Activated CD4-positive, alpha-beta T cell treated with anti-CD3 and anti-CD28 coated beads, Interleukin-2, amount 50 U/mL, for 24 hours (primary cell): Measurements from ENCODE around the gene EVPL.
"Not testable (repeated sequence)": the region's sequence is repeated elsewhere in the genome, so short reads cannot be mapped to it uniquely, and the experiment has no call there.

Experiments used
- DNase-seq, 2 donors: peaks; one replicate each; pipeline ENCODE4 v3.0.0-alpha.2; 2020; ENCODE audit warnings: low read depth in 1 of 2, low spot score in 1 of 2

EVPL gene

DNA sequence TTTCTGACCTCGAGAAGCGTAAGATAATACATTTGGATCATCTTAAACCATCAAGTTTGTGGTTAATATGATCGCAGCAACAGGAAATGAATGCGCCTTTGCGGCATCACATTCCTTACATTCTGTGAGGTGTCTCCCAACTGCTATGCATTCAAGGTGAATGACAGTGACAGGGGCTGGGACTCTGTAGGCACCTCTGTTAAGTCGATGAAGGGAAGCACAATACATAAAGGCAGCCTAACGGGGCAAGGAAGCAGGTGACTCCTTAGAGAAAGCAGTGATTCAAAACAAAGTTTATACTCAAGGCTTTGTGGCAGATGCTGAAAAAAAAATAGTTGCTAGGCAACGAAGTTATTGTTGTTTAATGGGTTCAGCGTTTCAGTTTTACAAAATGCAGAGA is 21.6 kb upstream of the EVPL start:
- no peak for DNase-seq

DNA sequence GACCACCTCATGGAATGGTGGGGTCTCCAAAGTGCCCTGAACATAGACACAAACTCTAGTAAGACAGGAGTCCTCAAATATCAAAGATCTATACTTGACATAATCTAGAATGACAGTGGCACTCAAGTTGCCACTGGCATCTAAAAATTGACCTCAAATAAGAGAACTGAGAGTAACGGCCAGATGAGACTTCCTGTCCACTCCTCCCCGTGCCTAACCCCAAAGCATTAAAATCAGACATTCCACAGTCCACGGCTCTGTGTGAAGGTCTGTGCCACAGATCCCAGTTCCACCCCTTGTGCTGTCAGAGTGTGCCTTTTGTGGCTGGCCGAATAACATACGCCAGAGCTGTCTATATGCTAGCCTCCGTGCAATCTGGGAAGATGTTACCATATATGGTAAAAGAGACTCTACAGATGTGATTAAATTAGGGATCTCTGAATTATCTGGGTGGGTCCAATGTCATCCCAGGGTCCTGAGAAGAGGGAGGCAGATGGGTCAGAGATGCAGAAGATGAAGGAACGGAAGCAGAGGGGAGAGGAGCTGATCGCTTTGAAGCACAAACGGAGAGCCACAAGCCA is 21.0 kb upstream of the EVPL start:
- DNase-seq: no peak

GRCh38 chr17:76046064-76046463 is 19.0 kb upstream of the EVPL start:
- DNase-seq: no peak

GRCh38 chr17:76044475-76045007 is 17.4 kb upstream of the EVPL start:
- not testable (repeated sequence) for DNase-seq

- not testable (repeated sequence) for DNase-seq
Observed at GRCh38 chr17:76042868-76043267, 15.8 kb upstream of the EVPL start.

DNA sequence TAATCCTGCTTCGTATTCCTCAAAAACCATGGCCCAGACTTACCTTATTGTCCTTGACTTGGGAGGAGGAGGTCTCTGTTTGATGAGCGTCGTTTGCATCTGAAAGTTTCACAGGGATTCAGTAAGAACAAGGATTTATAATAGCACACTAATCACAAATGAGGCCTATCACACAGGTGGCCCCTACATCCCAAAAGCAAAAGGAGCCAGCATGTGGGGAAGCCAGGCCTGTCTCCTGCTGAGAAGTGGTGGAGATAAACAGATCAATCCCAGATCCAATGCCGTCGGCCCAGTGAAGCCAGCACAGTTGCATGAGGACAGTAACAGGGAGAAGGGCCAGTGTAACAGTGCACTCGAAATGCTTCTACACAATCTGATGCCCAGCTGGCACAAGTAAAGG is 13.3 kb upstream of the EVPL start:
- DNase-seq: no peak

GRCh38 chr17:76039121-76039520 is 12.0 kb upstream of the EVPL start:
- no peak for DNase-seq

- DNase-seq: no peak
Observed at GRCh38 chr17:76038050-76038449, 10.9 kb upstream of the EVPL start.

- no peak for DNase-seq
Observed at GRCh38 chr17:76036497-76037261, 9.6 kb upstream of the EVPL start.

- DNase-seq: no peak
Observed at GRCh38 chr17:76034428-76035350, 7.6 kb upstream of the EVPL start.

DNA sequence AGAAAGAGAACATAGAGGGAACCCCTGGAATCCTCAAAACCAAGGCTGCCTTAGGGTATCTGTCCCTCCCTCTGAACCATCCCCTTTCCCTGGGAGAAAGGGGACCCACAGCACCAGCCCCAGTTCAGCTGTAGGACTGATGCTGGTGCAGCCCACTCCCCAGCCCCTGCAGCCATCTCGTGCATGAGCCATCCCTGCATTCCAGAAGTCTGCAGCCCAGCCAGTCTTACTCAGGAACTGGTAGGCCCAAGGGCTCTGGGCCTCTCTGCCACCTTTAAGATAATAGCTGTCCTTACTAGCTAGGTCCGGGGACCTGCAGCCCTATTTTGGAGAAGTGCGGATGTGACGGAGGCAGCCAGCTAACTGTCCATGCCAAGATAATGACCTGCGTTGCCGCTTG is 6.0 kb upstream of the EVPL start:
- no peak for DNase-seq

- DNase-seq: no peak
Observed at GRCh38 chr17:76032780-76033108, 5.6 kb upstream of the EVPL start.

DNA sequence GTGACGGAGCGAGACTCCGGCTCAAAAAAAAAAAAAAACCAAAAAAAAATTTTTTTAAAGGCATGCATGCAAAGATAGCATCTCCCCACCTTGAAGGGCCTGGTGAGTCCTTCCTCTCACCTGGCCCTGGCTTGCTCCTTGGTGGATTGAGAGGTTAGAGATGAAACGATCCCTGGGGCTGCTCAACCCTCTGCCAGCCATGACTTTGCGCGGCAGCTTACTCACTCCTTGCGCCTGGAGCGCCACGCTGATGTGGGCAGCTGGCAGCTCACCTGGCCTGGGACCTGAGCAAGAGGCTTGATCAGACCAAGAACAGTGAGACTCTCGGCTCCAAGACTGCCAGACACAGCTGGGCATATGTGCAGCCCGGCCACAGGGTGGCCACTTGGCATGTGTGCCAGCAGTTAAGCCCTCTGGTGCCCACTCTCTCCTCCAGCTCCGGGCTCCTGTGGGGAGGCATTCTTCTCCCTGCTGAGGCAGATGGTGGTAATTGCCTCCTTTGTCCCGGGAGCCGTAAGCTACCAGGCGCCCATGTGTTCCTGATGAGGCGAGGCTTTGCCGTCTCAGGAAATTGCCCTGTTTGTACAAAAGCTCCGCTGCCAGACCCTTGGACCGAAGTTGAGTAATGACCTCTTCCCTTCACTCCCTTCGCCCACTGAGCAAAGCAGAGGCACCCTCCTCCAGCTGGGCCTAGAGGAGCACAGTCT is 5.1 kb upstream of the EVPL start:
- DNase-seq: no peak

GRCh38 chr17:76026714-76027158 is 370 bp downstream of the EVPL start:
- no peak for DNase-seq

DNA sequence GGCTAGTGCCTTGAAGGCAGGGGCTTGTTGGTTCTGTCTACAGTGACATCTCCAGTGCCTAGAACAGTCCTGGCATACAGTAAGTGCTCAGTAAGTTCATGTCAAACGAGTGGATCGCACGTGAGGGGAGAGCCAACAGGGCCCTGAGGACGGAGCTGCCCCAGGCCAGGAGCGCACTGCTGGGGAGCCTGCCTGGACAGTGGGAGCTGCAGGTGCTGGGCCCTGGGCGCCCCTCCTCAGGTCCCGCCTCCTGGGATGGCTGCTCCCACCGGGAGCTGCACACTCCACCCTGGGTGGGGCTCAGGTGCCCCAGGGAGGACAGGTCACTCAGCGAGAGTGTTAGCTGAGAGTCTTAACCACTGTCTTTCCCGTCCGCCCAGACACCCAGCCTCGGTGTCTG is 1.8 kb downstream of the EVPL start:
- DNase-seq: no peak

DNA sequence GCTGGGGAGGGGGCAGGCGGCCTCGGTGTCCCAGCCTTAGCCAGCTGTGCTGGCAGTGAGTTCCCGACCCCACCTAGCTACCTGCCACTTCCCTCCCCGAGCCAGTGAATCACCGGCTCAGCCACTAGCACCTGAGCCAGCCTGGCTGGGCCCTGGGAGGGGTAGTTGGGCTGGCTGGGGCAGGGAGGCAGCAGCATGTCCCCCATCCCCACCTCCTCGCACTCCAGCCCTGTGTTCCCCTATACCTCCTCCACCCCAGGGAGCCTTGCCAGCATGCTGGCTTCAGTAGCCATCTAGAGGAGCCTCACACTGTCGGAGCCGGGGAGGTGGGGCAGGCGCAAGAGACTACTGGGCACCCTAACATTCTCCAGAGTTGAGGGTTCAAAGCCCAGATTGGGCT is 2.8 kb downstream of the EVPL start:
- DNase-seq: no peak

- DNase-seq: no peak
Observed at GRCh38 chr17:76023900-76024237, 3.2 kb downstream of the EVPL start.

GRCh38 chr17:76022973-76023899 is 3.9 kb downstream of the EVPL start:
- DNase-seq: no peak

DNA sequence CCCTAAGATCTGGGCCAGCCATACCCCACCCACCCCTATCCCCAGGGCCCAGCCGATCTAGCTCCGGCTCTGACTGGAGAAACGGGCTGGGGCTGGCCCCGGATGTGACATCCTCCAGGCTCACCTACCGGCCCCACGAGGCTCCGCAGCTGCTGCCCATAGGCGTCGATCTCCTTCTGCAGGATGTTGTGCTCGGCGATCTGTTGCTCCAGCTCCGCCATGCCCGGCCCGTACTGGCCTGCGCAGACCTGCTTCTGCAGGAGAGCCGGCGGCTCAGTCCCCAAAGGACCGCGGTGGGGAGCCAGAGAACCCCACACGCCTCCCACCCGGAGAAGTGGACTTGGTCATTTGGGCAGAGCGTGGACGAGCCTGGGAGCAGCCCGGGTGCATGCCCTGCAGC is 4.8 kb downstream of the EVPL start:
- no peak for DNase-seq

DNA sequence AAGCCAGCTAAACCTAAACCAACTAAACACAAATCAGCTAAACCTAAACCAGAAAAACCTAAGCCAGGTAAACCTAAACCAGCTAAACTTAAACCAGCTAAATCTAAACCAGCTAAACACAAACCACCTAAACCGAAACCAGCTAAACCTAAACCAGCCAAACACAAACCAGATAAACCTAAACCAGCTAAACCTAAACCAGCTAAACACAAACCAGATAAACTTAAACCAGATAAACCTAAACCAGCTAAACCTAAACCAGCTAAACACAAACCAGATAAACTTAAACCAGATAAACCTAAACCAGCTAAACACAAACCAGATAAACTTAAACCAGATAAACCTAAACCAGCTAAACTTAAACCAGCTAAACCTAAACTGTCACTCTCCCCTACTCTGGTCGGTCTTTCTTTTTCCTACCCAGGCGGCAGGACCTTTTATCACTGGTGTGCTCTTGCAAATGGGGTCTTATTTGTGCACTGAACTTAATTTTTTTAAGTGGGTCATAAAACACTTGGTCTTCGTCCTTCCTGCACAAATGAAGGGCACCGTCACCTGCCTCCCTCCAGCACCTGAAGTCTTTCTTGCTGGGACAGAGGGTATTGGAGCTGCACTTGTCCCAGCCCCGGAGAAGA is 7.2 kb downstream of the EVPL start:
- DNase-seq: no peak
